Endothelial cell of umbilical vein (primary cell): Measurements from ENCODE around the gene MRPL53.

ENCODE experiments used
- EZH2 ChIP-seq: IDR thresholded peaks from 2 replicates; pipeline ENCODE4 v1.6.1; 2012; ENCODE audit warnings: borderline replicate concordance, low read depth, mild to moderate bottlenecking, moderate library complexity, low read length, inconsistent platforms; ENCODE audit not compliant: severe bottlenecking
- MAX ChIP-seq: IDR thresholded peaks from 2 replicates; pipeline ENCODE4 v1.6.1; 2011; ENCODE audit not compliant: insufficient read depth, insufficient read length

GRCh38 chr2:74436111-74436805 is 36.2 kb downstream of the MRPL53 start:
- TF ChIP-seq EZH2 (no peak), MAX (no peak)
